Amygdala (tissue), 56 donors: Measurements from ENCODE around the gene CERS6.

Source experiments
- DNase-seq, 56 donors: peaks; one replicate each; lab custom pipeline; 2025; lab: John Stamatoyannopoulos, UW

CERS6 gene

GRCh38 chr2:168526641-168527040, 70.6 kb downstream of the CERS6 start:
- DNase-seq = no peak

GRCh38 chr2:168528016-168528415, 71.9 kb downstream of the CERS6 start:
- no peak for DNase-seq

DNA sequence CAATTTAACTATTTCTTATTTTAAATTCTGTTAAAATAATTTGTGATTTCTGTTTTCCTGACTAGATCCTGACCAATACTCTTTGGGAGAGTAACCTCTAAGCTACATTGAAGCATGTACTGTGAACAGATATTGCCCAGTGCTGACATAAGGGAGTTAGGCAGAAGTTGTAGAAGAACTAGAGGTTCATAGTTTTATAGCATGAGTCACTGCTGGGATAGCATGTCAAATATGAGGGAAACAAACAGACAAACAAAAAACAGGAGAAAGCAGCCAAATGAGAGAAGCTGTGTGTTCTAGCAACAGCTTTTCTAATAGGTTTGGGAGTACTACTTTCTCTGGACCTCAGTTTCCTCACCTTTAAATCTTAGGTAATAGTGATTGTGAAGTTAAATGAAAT, 72.4 kb downstream of the CERS6 start:
- no peak for DNase-seq

DNA sequence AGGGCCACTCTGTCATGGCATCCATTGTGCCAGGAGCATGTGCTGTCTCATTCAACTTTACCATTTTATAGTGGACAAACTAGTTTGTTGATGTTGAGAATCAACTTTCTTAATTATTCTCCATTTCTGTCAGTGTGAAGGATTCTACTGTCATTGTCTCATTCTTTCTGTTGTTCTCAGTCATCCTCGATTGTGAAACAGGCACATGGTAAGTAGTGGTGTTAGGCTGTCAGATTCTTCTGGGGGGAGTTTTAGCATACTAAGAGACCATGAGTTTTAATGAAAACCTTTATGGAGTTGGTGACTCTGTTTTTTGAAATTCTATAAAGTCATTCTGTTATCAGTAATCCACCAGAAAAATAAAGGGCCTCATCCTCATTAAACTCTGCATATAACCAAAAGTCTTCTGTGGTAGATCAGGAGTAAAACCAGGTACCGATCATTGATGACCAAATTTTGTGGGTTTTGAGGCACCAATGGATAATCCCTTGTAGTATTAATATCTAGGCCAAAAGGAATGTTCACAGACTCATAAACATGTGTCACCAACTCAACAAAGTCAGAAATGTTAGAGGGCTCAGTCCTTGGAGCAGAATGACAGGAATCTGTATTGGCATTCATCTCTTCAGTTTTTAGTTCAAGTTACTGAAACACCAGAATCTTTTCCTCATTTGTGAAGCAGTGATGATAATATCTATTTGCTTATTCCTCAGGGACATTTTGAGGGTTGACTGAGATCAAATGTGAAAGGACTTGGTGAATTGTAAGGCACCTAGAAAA, 73.2 kb downstream of the CERS6 start:
- DNase-seq = no peak

GRCh38 chr2:168529900-168530561, 74.0 kb downstream of the CERS6 start:
- DNase-seq = no peak

- DNase-seq = no peak
Measured at GRCh38 chr2:168530982-168531622, 75.0 kb downstream of the CERS6 start.

- no peak for DNase-seq
Measured at GRCh38 chr2:168534926-168535325, 78.9 kb downstream of the CERS6 start.

DNA sequence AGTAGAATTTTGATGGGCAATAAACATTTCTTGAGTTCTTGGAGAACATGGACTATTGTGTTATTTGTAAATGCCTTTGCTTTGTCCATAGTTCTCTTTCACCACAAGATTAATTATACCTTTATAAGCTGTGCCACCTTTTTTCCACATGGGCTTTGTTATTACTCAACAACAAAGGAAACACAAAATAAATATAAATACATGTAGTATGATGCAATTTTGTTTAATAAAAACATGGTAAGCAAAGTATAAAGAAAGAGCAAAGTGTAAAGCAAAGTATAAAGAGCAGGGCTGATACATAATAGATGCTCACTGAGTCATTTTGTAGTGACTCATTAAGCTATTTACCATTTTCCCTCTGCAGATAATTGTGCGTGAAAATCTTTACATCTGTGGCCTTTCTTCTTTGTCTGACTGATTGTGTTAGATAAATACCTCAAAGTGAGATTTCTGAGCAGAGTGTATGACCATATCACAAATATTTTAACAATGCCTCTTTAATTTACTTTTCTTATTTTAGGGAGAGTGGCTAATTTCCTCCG, 80.9 kb downstream of the CERS6 start:
- DNase-seq = no peak

DNA sequence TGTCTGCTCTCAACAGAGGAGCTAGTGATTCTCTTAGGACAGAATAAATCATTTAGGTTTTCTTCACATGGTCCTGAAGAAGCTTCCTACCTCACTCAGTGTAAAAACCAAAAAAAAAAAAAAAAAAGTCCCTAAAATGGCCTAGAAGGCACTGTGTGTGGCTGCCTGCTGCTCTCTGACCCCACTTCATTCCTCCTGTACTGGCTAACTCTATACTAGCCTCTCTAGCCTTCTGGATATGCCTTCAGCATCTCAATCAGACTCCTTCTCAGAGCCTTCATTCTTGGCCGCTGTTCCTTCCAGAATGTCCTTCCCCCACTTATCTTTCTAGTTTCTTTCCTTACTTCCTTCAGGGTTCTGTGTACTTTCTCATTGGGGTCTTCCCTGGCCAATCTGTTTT, 82.1 kb downstream of the CERS6 start:
- no peak for DNase-seq

DNA sequence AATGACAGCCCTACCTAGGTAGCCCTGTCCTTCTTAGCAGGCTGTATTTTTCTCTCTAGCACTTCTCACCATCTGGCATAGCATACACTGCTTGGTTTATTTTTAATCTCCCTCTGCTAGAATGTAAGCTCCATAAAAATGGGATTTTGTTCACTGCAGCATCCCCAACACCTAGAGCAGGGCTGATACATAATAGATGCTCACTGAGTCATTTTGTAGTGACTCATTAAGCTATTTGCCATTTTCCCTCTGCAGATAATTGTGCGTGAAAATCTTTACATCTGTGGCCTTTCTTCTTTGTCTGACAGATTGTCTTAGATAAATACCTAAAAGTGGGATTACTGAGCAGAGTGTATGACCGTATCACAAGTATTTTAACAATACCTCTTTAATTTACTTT, 82.5 kb downstream of the CERS6 start:
- no peak for DNase-seq

DNA sequence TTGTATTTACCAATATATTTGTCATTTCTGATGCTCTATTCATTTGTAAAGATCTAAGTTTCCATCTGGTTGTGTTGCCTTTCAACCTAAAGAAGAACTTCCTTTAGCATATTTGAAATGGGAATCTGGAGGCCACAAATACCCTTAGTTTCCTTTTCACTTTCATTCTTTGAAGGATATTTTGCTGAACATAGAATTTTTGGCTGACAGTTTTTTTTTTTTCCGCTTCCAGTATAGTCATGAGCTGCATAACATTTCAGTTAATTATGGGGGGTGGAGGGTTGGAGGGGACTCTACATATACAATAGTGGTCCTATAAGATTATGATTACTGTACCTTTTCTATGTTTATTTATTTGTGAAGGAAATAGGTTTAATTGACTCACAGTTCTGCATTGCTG, 83.9 kb downstream of the CERS6 start:
- no peak for DNase-seq

DNA sequence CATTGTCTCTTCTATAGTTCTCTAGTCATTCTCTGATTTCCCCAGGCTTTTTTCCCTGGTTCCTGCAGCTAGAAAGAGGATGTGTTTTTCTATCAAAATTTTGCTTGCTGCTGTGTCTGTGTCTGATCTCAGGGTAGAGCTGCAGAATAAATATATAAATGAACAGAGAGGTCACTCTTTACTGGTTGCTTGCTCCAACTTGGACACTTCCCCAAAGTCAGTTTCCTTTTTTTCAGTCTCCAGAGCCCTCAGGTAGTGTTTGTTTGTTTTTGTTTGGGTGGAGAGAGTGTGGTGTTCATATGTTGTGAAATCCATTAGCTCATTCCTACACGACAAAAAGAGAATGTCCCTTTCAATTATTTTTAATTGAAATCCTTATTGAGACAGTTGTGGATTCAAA, 85.8 kb downstream of the CERS6 start:
- no peak for DNase-seq

DNA sequence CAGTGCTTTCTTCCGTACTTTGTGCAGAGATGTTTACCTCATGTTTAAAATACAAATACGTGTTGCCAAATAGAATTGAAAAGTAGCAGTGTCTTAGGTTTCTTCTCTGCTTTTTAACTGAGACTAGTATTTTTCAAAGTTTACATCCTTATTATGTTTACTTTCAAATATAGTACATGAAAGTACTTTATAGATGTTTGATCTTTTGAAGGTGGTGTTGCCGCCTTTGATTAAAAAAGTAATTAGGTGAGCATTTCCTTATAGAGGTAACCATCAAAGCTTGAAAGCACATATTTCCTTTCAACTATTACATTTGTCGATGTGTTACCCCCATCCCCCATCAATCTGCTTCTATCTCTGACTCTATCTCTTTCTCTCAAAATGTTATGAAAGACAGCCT, 87.0 kb downstream of the CERS6 start:
- DNase-seq = no peak

GRCh38 chr2:168543935-168544334, 87.9 kb downstream of the CERS6 start:
- DNase-seq = no peak

DNA sequence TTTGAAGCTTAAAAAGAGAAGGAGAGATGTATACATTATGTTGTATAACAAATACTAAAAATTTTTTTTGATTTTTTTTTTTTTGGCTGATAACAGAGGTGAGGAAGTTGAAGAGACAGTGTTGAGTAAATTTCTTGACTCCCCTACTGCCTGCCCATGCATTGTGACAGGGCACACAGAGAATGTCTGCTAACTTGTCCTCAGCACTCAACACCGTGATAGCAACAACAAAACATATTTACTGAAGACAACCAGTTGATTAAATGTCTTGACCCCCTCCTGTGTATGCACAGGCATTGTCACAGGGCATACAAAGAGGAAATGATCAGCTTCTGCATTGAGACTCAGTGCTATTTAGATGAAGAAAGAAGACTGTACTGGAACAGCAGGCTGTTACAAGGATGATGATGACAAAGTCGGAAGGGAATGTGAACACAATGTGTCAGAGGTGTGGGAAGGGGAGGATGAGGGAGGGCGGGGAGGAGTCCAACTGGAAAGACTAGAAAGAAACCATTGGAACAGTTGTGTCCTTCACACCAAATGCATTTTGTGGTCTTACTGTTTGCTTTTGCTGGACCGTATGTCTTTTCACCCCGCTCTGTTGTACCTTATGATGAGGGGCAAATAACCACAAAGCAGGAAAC, 89.5 kb downstream of the CERS6 start:
- DNase-seq = no peak

DNA sequence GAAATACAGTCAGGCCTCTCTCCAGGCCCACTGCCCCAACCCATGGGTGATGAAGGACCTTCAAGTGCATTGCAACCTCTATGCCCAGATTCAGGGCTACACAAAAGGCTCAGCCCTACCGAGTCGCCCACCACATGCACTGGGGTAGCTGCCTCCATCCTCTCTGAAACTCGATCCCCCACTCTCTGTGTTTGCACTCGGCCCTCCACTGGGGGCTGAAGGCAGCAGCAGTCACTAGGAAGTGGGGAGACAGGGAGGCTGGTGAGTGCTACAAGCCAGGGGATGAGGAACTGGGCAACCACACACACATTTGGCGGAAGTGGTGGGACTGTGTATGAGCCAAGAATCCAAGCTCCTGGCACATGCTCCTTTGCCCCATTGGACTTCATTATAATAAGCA, 94.6 kb downstream of the CERS6 start:
- DNase-seq = peak in 8 of 56 donors; percentile 3 to 44 (median 26)

GRCh38 chr2:168552450-168552856, 96.4 kb downstream of the CERS6 start:
- peak in 1 of 56 donors; percentile 2 for DNase-seq

DNA sequence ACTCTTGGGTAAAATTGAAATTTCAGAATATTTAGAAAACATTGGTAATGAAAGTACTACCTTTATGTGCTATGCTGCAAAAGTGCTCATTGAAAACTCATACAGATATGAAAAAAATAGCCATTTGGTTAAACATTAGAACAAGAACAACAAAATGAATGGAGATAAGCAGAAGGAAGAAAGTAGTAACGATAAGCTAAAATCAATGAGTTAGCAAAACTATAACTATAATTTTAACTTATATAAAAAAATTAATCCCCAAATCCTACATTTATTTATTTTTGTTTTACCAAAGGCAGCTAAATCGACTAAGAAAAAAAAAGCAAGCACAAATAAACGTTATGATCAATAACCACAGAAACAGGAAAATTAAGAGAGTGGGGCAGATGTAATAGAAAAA, 99.2 kb downstream of the CERS6 start:
- no peak for DNase-seq

DNA sequence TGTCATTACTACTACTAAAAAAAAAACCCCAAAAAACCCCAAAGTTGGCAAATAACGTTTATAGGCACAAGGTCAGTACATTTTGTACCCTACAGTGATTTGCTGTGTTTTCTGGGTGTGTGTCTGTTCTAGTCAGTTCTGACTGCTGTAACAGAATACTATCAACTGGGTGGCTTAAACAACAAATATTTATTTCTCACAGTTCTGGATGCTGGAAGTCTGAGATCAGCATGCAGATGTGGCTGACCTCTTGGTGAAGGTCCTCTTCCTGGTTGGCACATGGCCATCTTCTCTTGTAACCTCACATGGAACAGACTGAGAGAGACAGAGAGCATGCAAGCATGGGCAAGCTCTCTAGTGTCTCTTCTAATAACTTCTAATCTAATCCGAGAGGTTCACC, 103.1 kb downstream of the CERS6 start:
- DNase-seq = no peak

DNA sequence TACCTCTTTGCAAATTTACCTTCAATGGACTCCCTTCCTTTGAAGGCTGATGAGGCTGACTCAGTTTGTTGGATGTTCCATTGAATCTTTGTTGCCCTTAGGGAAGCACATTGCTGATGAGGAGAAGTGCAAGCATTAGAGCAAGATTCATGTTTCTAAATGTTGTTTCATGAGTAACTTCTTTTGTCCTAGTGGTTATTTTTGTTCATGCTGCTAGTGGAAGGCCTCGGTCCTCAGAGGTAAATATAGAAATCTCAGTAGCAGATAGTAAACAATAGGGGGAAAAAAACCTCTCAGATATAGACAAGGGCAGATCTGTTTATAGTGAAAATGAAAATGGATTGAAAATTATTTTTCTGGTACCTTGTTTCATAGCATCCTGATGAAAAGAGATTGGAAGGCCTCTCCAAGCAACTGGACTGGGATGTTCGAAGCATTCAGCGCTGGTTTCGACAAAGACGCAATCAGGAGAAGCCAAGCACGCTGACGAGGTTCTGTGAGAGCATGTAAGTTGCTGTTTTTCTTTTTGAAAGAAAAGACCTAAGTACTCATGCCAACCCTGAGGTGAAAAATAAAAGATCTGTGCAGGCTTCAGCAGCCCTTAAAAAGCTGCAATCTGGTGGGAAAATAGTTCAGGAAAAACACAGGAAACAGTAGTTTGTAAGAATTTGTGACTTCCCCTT, 104.9 kb downstream of the CERS6 start:
- peak in 12 of 56 donors; percentile 6 to 69 (median 18) for DNase-seq
